ENCODE data around the gene ERFE.
"Not testable (repeated sequence)": the region's sequence is repeated elsewhere in the genome, so short reads cannot be mapped to it uniquely, and the experiment has no call there.

The ERFE gene, protein sequence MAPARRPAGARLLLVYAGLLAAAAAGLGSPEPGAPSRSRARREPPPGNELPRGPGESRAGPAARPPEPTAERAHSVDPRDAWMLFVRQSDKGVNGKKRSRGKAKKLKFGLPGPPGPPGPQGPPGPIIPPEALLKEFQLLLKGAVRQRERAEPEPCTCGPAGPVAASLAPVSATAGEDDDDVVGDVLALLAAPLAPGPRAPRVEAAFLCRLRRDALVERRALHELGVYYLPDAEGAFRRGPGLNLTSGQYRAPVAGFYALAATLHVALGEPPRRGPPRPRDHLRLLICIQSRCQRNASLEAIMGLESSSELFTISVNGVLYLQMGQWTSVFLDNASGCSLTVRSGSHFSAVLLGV

GRCh38 chr2:238158509-238159070 lies at the start of gene ERFE:
ERFE (plus strand) TSS chr2:238158970; CDS start chr2:238159008, 38 bp downstream.
- TF ChIP-seq POLR2A (IDR thresholded peaks at IDR 0.05; ENCODE audit: low read depth, low read length) = no peak
- no peak for FAIRE-seq

DNA sequence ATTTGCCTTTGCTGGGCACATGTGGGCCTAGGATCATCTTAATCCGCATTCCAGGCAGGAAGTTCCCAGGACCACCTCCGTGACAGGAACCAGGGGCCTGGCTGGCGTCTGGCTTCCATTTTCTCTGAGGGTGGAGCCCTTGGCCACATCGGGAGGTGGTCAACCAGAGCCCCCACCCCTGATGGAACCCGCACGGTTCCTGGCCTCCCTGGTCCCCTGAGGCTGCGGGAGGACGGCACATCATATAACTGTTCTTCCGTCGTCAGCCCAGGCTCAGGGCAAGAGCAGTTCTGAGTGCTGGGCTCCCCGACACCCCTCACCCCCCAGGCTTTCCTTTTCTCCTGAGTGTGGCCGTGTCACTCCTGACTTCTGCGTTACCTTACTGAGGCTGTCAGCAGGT lies 45.2 kb upstream of the ERFE start:
- TF ChIP-seq POLR2A (IDR thresholded peaks at IDR 0.05; ENCODE audit: low read depth, low read length) = no peak
- DNase-seq (ENCODE audit: insufficient read length, low spot score) = no peak
- no peak for FAIRE-seq

More at GRCh38 chr2:238158509-238159070, at the start of gene ERFE:
- DNase-seq (ENCODE audit: insufficient read length, low spot score) = no peak

DNA sequence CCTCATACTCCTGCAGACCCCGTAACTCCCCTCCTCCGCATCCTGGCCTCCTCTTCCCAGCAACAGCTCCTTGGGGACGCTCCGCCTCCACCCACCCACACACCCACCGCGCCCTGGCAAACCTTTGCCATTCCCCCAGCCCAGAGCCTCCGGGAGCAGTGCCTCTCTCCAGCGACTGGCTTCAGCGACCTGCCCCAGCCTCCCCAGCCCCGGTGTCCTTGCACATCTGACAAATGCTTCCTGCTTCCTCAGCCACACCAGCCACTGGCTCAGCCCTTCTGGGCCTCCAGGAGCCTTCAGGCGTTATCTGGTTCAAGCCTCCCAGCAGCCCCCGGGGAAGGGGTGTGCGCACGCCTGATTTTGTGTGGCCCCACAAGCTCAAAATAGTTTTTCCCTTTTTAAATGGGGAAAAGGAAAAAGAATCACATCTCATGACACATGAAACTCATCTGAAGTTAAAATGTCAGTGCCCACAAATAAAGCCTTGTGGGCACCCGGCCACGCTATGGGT lies 44.4 kb upstream of the ERFE start:
- FAIRE-seq = no peak
- no peak for DNase-seq (ENCODE audit: insufficient read length, low spot score)
- TF ChIP-seq POLR2A (IDR thresholded peaks at IDR 0.05; ENCODE audit: low read depth, low read length) = no peak

- TF ChIP-seq POLR2A (IDR thresholded peaks at IDR 0.05; ENCODE audit: low read depth, low read length) = no peak
- DNase-seq (ENCODE audit: insufficient read length, low spot score) = no peak
- no peak for FAIRE-seq
Observed at GRCh38 chr2:238114851-238115660, 43.7 kb upstream of the ERFE start.

DNA sequence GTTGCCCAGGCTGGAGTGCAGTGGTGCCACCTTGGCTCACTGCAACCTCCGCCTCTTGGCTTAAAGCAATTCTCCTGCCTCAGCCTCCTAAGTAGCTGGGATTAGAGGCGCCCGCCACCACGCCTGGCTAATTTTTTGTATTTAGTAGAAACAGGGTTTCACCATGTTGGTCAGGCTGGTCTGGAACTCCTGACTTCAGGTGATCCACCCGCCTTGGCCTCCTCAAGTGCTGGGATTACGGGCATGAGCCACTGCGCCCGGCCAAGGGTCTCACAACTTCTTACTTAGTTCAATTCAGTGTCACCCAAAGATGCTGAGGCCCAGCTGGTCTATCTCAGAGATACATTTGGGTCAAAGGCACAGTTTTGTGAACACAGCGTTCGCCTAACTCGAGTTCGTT lies 43.1 kb upstream of the ERFE start:
- FAIRE-seq; DNase-seq (ENCODE audit: insufficient read length, low spot score): not testable (repeated sequence)

DNA sequence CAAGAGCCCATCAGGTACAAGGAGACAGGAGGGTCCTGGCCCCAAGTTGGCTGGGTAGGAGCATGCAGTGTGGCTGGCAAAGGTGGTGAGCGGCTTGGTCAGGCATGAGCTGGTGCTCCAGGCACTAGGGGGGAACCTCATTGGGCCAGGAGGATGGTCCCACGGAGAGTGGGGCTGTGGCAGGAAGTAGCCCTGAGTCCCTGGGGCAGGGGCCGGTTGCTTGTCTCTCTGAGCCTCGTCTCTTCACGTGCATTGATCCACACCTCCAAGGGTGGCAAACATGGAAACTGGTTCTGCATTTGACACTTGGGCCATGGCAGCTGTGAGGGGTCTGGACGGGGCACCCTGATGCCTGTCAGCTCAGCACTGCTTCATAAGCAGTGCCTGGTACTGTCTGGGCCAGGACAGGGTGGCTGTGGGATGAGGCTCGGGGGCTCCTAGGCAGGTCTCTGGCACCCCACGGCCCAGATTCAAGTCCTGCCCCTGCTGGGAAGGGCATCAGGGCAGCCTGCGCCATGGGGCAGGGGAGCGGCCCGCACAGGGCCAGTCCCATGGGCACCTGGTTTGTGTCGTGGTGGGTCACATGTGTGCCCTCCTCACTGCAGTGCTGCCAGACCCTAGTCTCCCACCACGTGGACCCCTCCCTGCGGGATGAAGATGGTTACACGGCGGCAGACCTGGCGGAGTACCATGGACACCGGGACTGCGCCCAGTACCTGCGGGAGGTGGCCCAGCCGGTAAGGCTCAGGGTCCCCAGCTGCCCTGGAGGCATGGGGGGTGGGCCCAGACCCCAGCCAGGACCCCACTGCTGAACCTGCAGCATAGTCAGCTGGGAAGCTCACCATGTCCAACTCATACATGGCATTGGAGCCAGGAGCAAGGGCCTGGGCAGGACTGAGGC lies 42.2 kb upstream of the ERFE start:
- DNase-seq (ENCODE audit: insufficient read length, low spot score) (no peak), FAIRE-seq (no peak)
- TF ChIP-seq POLR2A (IDR thresholded peaks at IDR 0.05; ENCODE audit: low read depth, low read length) = no peak

DNA sequence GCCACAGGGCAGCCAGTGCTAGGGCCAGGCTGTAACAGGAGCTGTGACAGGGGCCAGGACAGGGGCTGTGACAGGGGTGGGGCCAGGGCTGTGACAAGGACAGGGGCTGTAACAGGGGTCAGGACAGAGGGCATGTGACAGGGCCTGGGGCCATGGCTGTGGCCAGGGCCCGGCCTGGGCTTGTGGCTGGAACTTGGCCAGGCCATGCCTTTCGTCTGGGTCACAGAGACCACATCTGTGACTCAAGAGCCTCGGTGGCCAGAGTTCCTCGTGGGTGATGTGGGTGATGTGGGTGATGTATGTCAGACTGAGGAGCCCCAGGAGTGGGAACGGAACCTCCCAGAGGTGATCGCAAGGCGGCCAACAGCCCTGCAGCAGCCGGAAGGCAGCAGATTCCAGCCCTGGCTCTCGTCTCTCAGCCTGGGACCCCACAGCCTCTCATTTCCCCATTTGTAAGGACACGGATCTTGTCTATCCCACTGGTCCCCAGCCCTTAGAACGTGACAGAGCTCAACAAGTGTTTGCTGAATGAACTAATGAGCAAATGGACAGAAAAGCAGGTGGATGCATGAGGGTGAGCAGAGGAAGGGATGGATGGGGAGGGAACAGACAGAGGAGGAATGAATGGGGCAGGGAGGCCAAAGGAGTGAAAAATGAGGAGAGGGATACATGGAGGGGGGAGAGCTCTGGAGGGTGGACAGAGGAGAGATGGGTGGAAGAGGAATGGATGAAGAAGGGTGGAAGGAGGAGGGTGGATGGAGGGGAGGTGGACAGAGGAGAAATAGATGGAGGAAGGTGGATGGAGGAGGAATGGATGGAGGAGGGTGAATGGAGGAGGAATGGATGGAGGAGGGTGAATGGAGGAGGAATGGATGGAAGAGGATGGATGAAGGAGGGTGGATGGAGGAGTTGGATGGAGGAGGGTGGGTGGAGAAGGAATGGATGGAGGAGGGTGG lies 41.3 kb upstream of the ERFE start:
- DNase-seq (ENCODE audit: insufficient read length, low spot score) (no peak), FAIRE-seq (no peak)

GRCh38 chr2:238119756-238120462 lies 38.9 kb upstream of the ERFE start:
- no peak for FAIRE-seq
- TF ChIP-seq POLR2A (IDR thresholded peaks at IDR 0.05; ENCODE audit: low read depth, low read length) = no peak
- no peak for DNase-seq (ENCODE audit: insufficient read length, low spot score)

More for the DNA sequence above, 41.3 kb upstream of the ERFE start:
- no peak for TF ChIP-seq POLR2A (IDR thresholded peaks at IDR 0.05; ENCODE audit: low read depth, low read length)

DNA sequence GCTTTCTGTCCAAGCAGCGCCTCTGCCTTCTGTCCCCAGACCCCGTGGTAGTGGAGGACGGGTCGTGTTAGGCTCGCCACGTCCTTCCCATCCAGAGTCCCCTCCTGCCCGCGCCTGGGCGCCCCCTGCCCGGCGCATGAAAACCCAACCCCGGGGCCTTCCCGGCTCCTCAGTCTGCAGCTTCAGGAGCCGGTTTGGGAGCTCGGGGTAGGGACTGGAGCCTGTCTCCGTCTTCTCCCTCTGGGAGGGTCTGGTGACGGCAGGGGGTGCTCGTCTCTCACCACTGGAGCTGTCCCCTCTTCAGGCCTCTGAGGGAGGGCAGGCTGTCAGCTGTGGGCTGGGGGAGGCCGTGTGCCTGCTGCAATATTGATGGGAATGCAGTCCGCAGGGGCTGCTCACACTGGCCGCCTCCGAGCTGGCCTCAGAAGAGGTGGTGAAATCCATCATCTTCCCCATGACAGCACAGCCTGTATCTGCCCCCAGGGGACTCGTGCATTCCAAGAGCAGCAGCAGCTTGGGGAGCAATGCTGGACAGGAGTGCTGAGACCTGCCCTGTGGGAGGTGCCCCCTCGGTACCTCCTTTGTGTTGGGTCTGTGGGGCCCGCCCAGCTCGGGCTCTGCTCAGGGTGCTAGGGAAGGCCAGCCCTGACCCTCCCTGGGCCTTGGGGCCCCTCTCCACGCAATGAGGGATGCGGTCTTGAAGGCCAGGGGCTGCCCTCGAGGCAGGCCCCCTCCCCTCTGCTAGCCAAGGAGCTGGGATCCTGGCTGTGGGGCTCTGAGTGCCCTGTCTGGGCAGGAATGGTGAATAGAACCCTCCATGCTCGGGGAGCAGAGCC lies 38.1 kb upstream of the ERFE start:
- no peak for TF ChIP-seq POLR2A (IDR thresholded peaks at IDR 0.05; ENCODE audit: low read depth, low read length)
- no peak for FAIRE-seq
- no peak for DNase-seq (ENCODE audit: insufficient read length, low spot score)

DNA sequence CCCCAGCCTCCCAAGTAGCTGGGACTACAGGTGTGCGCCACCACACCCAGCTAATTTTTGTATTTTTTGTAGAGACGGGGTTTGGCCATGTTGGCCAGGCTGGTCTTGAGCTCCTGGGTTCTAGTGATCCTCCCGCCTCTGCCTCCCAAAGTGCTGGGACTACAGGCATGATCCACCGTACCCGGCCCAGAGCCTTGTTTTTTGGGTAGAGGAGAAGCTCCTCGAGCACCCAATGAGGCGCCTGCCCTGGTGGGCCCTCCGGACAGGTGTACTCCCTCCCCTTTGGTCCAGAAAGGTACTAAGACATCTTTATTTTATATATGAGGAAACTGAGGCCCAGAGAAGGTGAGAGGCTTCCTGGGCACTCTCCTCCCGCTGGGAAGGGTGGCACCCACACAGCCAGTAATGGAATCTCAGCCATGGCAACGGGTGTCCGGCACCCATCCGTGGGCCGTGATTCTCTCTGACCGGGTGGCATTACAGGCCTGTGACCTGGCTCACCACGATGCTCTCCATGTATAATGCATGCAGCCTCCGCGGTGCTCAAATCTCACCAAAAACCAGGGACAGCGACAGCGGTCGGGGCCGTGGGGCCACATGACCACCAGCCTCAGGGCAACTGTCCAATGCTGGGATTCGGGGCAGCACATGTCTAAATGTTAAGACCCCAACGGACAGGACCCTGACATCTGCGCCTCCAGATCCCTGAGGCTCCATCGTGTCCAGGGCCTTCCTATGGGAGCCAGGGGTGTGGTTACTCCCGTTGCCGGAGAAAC lies 37.1 kb upstream of the ERFE start:
- no peak for TF ChIP-seq POLR2A (IDR thresholded peaks at IDR 0.05; ENCODE audit: low read depth, low read length)
- FAIRE-seq = no peak
- no peak for DNase-seq (ENCODE audit: insufficient read length, low spot score)
